PC-9 (cell line): ENCODE measurements around the gene LMTK3. TPM values are rescaled to one million over a fixed set of nuclear protein-coding genes. Genes with fewer than 3 reads are reported as not detected.

Source experiments
- BruUV-seq: library from RNA; stranded (reverse); fragments of 400-500 nt; replicated peaks from 2 replicates; lab custom pipeline; 2021; lab: Mats Ljungman, UMichigan
- CTCF ChIA-PET: fragments of 300-600 bp; sonication (Branson Sonifier 250); formaldehyde crosslinking; loops from one replicate; lab custom pipeline; 2022; ENCODE audit warnings: antibody characterized with exemption; lab: Charles Lee
- POLR2A ChIA-PET: fragments of 300-600 bp; sonication (Branson Sonifier 250); formaldehyde crosslinking; loops from one replicate; lab custom pipeline; 2022; ENCODE audit warnings: antibody characterized with exemption; ENCODE audit not compliant: unreplicated experiment; lab: Charles Lee
- DNase-seq, 2 experiments: peaks; one replicate each; pipeline versions ENCODE4 v3.0.0 to v3.0.0-alpha.2; 2015 to 2022; ENCODE audit warnings: mixed read lengths in 1 of 2
- H2AFZ ChIP-seq: fragments of 200-600 bp; sonication (generic); 2 replicates; pipeline ENCODE4 v1.8.1; 2017; ENCODE audit warnings: antibody characterized with exemption
- H3F3A ChIP-seq: fragments of 200-600 bp; sonication (generic); 2 replicates; pipeline ENCODE4 v1.8.1; 2017; ENCODE audit warnings: antibody characterized with exemption, mild to moderate bottlenecking, low read depth; ENCODE audit not compliant: insufficient read depth
- H3K27ac ChIP-seq: fragments of 200-600 bp; sonication (generic); 2 replicates; pipeline ENCODE4 v1.6.1; 2016; ENCODE audit warnings: mixed run types
- H3K27me3 ChIP-seq: fragments of 200-600 bp; sonication (generic); 2 replicates; pipeline ENCODE4 v1.6.1; 2016; ENCODE audit warnings: low read depth, mixed run types; ENCODE audit not compliant: insufficient read depth
- H3K36me3 ChIP-seq: fragments of 200-600 bp; sonication (generic); 2 replicates; pipeline ENCODE4 v1.6.1; 2016; ENCODE audit warnings: low read depth, mixed run types
- H3K4me1 ChIP-seq: fragments of 200-600 bp; sonication (generic); replicated peaks from 2 replicates; pipeline ENCODE4 v1.6.1; 2016; ENCODE audit warnings: mixed run types; ENCODE audit not compliant: insufficient read depth
- H3K4me2 ChIP-seq: fragments of 200-600 bp; sonication (generic); 2 replicates; pipeline ENCODE4 v1.6.1; 2017; ENCODE audit warnings: mixed run types
- H3K4me3 ChIP-seq: fragments of 200-600 bp; sonication (generic); 2 replicates; pipeline ENCODE4 v1.6.1; 2016; ENCODE audit warnings: mixed run types
- H3K79me2 ChIP-seq: fragments of 200-600 bp; sonication (generic); 2 replicates; pipeline ENCODE4 v1.6.1; 2017; ENCODE audit warnings: low read depth, mixed run types
- H3K9me2 ChIP-seq: fragments of 200-600 bp; sonication (generic); 2 replicates; pipeline ENCODE4 v1.8.1; 2017; ENCODE audit warnings: mild to moderate bottlenecking; ENCODE audit not compliant: insufficient read depth
- H3K9me3 ChIP-seq: fragments of 200-600 bp; sonication (generic); 2 replicates; pipeline ENCODE4 v1.8.1; 2016; ENCODE audit warnings: low read depth; ENCODE audit not compliant: insufficient read depth
- H4K20me1 ChIP-seq: fragments of 200-600 bp; sonication (generic); 2 replicates; pipeline ENCODE4 v1.8.1; 2017; ENCODE audit not compliant: insufficient read depth
- CTCF ChIP-seq: fragments of 200-600 bp; sonication (generic); conservative IDR thresholded peaks from 2 replicates; pipeline ENCODE4 v1.6.1; 2017; ENCODE audit warnings: mixed run types, antibody characterized with exemption, mild to moderate bottlenecking, moderate library complexity
- EZH2 ChIP-seq: fragments of 200-600 bp; sonication (generic); IDR thresholded peaks from 2 replicates; pipeline ENCODE4 v1.8.0; 2017; ENCODE audit warnings: antibody characterized with exemption, low read depth
- intact Hi-C: fragments of 100-400 bp; cut with micrococcal nuclease; formaldehyde crosslinking; loops from one replicate; pipeline ENCODE4 v1.10.0; 2022; ENCODE audit not compliant: unreplicated experiment
- total RNA-seq: library from RNA; stranded (reverse); gene quantifications from 2 replicates; pipeline ENCODE4 v1.2.3, GENCODE V29; 2021

The LMTK3 gene
- total RNA-seq, 1 experiment from 2014 or later, result 13.9 TPM

GRCh38 chr19:48529156-48529555 lies 17.5 kb upstream of the LMTK3 start:
- DNase-seq, result no peak
- Histone ChIP-seq H3K9me2 (no peaks in the 10 kb centered on the region), H3K27ac (no peak overlapping the region), H3K79me2 (no peaks in the 10 kb centered on the region), H4K20me1 (no peaks in the 10 kb centered on the region), H3K4me2 (no peak overlapping the region), H3K4me1 (no peaks in the 10 kb centered on the region), H3F3A (peaks cover 14% of the 10 kb centered on the region), H3K27me3 (no peaks in the 10 kb centered on the region), H3K36me3 (no peaks in the 10 kb centered on the region), H3K9me3 (peaks cover 3% of the 10 kb centered on the region; the same call in 1 of the 2 replicates), H3K4me3 (no peak overlapping the region), H2AFZ (no peak overlapping the region)
- CTCF ChIA-PET, result no interaction called here
- intact Hi-C loops, result no loop called here
- TF ChIP-seq EZH2 (no peak), CTCF (no peak)
- no TSS peak for BruUV-seq
- POLR2A ChIA-PET, result no interaction called here

- POLR2A ChIA-PET, result no interaction called here
- Histone ChIP-seq H3K4me1 (no peaks in the 10 kb centered on the region), H3K27me3 (no peaks in the 10 kb centered on the region), H3K27ac (no peak overlapping the region), H3K4me2 (no peak overlapping the region), H3K9me2 (no peaks in the 10 kb centered on the region), H3K9me3 (peaks cover 3% of the 10 kb centered on the region; the same call in 1 of the 2 replicates), H3K4me3 (no peak overlapping the region), H2AFZ (no peak overlapping the region), H3F3A (peaks cover 13% of the 10 kb centered on the region; the same call in 1 of the 2 replicates), H3K36me3 (no peaks in the 10 kb centered on the region), H4K20me1 (no peaks in the 10 kb centered on the region), H3K79me2 (no peaks in the 10 kb centered on the region)
- intact Hi-C loops, result no loop called here
- no TSS peak for BruUV-seq
- DNase-seq, result peak in 1 of 2 experiments; percentile 66
- CTCF ChIA-PET, result interaction anchor here (0.5 kb wide), 1 partner anchor 531 kb away, joined by 3 read pairs; no protein-coding TSS in a partner anchor
- TF ChIP-seq CTCF, result no peak
- no peak for TF ChIP-seq EZH2
Measured at GRCh38 chr19:48524732-48525131, 13.1 kb upstream of the LMTK3 start.

DNA sequence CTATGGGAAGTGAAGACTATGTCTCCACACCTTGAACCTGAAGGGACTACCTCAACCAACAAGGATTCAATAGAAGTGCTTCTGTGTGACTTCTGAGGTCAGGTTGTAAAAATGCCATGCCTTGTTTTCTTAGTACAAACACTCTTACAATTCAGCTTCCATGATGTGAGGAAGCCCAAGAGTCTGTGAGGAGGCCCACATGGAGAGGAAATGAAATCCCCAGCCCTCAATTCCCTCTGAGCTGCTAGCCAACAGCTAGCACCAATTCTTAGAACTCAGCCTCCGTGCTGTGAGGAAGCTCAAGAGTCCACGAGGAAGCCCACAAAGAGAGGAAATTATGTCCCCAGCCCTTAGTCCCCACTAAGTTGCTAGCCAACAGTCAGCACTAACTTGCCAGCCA lies 12.6 kb upstream of the LMTK3 start:
- Histone ChIP-seq H3K27me3 (no peaks in the 10 kb centered on the region), H4K20me1 (no peaks in the 10 kb centered on the region), H3K9me3 (peaks cover 3% of the 10 kb centered on the region; the same call in 1 of the 2 replicates), H3K79me2 (no peaks in the 10 kb centered on the region), H3K9me2 (no peaks in the 10 kb centered on the region), H3K4me3 (no peak overlapping the region), H3F3A (peaks cover 13% of the 10 kb centered on the region; the same call in 1 of the 2 replicates), H2AFZ (no peak overlapping the region), H3K4me2 (no peak overlapping the region), H3K36me3 (no peaks in the 10 kb centered on the region), H3K27ac (no peak overlapping the region), H3K4me1 (no peaks in the 10 kb centered on the region)
- intact Hi-C loops, result no loop called here
- ChIA-PET POLR2A (interaction anchor here (0.7 kb wide), 1 partner anchor 1345 kb away, joined by 3 read pairs; no protein-coding TSS in a partner anchor), CTCF (no interaction called here)
- BruUV-seq, result no TSS peak
- TF ChIP-seq CTCF (no peak), EZH2 (no peak)
- no peak for DNase-seq
